Measurements from ENCODE around the gene CTDP1. TPM values are rescaled to one million over a fixed set of nuclear protein-coding genes. Genes with fewer than 3 reads are reported as not detected.

The CTDP1 gene
- polyA plus RNA-seq, 3 donors from 2014 or later, result 6.6 to 20.3 (median 9.3) TPM

DNA sequence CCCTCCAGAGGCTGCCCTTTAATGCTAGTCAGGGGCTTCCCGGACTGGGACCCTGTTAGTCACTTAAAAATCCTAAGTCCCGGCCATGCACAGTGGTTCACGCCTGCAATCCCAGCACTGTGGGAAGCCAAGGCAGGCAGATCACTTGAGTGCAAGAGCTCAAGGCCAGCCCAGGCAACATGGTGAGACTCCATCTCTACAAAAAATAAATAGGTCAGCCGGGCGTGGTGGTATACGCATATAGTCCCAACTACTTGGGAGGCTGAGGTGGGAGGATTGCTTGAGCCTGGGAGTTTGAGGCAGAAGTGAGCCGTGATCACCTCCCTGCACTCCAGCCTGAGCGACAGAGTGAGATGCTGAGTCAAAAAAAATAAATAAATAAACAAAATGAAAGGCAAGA lies 100.9 kb downstream of the CTDP1 start:
- Mint-ChIP-seq H3K36me3 (no peaks in the 10 kb centered on the region), H3K9me3 (peaks cover 0 to 3% (median 0%) of the 10 kb centered on the region in 6 donors), H3K4me1 (no peaks in the 10 kb centered on the region), H3K27ac (no peak overlapping the region), H3K4me3 (no peak overlapping the region), H3K27me3 (ENCODE audit: low read depth in 3 of 3) (peaks cover 2 to 17% (median 7%) of the 10 kb centered on the region in 3 donors)
- no peak for DNase-seq

DNA sequence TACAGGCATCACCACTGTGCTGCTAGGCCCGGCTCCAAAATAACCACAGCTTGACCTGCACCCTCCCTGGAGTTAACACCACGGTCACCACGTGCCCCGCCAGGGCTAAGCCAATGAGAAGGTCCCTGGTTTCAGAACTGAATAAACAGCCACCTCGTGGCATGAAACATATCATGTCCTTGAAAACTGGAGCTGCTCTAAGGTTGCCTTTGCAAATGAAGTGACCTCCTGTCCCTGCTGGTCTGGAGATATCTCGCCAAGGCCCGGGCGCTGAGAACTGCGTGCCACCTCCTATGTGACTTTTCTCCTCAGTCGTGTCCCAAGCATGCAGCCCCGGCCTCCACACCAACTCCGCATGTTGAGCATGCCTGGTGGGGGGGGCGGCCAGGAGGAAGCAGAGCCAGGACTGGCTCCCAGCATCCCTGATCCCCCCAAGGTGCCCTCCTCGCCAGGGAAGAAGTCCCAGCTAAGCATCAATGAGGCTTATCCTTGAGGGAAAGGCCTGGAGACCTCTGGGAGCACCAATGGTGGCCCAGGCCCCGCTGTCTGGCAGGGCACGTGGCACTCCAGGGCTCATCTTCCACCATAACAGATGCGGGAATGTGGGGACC lies 101.8 kb downstream of the CTDP1 start:
- Mint-ChIP-seq H3K4me1 (no peaks in the 10 kb centered on the region), H3K36me3 (no peaks in the 10 kb centered on the region), H3K4me3 (no peak overlapping the region), H3K27me3 (ENCODE audit: low read depth in 3 of 3) (peaks cover 2 to 17% (median 7%) of the 10 kb centered on the region in 3 donors), H3K9me3 (peaks cover 0 to 3% (median 0%) of the 10 kb centered on the region in 6 donors), H3K27ac (no peak overlapping the region)
- no peak for DNase-seq

DNA sequence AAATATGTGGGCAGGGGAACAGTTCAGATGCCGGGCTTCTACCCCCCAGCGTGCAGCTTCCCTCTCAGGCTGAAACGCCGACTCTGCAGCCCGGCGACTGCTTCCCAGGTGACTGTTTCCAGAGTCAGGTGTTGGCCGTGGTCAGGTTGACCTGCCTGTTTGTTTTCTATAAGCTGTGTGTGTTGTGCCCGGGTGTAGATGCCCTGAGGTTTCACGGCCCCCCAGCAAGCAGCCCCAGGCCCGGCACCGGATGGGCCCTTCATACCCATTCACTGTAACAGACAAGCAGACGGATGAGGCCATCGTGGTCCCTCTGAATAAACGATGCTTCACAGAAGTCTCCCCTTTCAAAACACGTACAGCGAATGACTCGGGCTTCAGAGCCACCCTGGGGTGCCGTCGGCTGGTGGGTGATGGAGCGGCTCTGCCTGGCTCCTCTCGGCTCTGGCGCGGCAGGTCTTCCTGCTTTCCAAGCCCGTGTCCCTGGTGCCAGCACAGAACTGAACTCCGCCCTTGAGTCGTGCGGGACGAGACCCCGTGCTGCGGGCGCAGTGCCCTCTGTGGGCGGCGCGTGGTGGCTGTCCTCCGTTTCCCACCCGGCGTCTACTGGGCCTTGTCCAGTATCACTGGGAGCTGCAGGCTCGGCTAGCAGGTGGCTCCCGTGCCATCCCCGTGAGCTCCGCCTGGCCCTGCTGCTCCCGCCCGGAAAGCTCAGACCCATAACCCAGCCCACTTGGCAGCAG lies 103.1 kb downstream of the CTDP1 start:
- Mint-ChIP-seq H3K27ac (no peak overlapping the region), H3K27me3 (ENCODE audit: low read depth in 3 of 3) (peaks cover 2 to 10% (median 7%) of the 10 kb centered on the region in 3 donors), H3K4me3 (no peak overlapping the region), H3K9me3 (no peaks in the 10 kb centered on the region), H3K36me3 (no peaks in the 10 kb centered on the region), H3K4me1 (no peaks in the 10 kb centered on the region)
- no peak for DNase-seq

DNA sequence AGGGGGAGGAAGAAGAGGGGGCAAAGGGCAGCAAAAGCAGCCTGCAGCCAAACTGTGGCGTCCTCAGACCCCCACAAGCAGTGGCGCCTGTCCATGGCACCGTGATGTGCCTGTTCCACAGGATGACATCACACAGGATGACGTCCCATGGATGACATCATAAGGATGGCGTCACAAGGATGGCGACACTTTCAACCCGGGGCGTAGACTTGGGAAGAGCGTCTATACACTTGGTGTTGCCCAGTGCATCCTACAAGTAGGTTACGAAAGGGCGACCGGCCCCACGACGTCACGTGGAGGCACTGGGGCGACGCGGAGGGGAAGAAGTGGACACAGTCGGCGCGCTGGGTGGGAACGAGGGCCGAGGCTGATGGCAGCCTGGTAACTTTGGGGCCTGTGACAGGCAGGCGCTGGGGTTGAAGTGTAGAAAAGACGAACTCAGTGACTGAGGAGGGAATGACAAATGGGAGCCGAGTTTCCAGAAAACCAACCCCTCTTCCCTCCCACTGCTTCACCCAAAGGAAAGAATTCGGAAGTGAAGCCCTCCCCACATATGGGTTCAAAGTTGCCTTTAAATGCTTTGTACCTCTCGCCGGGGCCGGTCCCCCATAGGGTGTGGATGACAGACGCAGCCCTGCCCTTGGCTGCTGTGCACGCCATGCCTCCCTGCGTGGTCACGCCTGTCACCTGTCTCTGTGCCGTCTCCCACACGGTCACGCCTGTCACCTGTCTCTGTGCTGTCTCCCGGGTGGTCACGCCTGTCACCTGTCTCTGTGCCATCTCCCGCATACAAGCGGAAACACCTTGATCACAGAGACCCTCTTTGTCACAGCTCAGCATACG lies 104.7 kb downstream of the CTDP1 start:
- H3K36me3 Mint-ChIP-seq, result no peaks in the 10 kb centered on the region
- no peak overlapping the region for H3K27ac Mint-ChIP-seq
- H3K9me3 Mint-ChIP-seq, result no peaks in the 10 kb centered on the region
- H3K4me3 Mint-ChIP-seq, result no peak overlapping the region
- peaks cover 0 to 10% (median 3%) of the 10 kb centered on the region in 3 donors for H3K27me3 Mint-ChIP-seq (ENCODE audit: low read depth in 3 of 3)
- DNase-seq, result no peak
- H3K4me1 Mint-ChIP-seq, result no peaks in the 10 kb centered on the region

DNA sequence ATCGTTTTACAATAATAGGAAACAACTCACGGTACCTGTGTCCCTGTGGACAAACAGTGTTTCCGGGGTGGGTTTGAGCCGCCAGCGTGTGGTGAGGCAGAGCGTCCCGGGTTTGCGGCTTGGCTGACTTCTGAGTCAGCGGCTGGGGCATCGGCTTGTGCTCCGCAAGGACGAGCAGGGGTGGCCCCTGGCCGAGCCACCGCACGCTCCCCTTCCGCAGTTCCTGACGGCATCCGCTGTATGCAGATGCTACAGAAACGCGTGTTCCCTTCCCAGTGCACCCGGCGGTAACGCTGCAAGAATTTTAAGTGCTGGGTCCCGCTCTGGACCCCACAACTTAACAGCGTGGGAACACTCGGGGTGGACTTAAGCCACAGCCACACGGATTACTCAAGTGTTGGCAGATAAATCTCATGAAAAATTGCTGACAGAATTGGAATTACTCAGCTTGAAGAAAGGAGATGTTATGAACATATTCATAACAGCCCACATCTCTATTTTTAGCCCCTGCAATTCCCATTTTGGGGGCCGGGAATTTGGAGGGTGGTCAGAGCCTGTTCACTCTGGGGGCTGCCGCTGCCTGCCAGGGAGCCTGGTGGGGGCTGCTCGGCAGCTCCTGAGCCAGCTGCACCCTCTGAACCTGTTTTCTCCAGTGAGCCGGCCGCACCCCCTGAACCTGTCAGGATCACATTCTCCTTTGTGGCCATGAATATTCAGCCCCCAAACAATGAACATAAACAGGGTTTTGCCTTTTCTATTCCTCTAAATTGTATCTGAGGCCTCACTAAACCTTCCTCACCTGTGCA lies 105.6 kb downstream of the CTDP1 start:
- no peak for DNase-seq
- Mint-ChIP-seq H3K27ac (no peak overlapping the region), H3K4me3 (no peak overlapping the region), H3K9me3 (no peaks in the 10 kb centered on the region), H3K27me3 (ENCODE audit: low read depth in 3 of 3) (peaks cover under 1 to 11% (median 3%) of the 10 kb centered on the region in 3 donors), H3K4me1 (no peaks in the 10 kb centered on the region), H3K36me3 (no peaks in the 10 kb centered on the region)

DNA sequence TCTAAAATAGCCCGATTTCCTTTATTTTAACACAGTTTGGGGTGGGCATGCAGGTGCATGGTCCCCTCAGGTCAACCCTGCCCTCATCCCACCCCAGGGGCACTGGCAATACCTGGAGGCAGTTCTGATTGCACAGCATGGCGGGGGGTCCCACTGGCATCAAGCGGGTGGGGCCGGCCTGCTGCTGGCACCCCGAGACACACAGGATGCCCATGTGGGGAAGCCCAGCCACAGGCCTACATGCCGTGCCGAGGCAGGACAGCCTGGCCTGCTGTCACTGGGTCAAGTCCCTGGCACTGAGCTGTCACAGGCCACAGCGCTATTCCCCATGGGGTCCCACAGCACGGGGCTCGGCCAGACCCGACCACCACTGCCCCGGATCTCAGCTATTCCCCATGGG lies 106.2 kb downstream of the CTDP1 start:
- no peak overlapping the region for H3K27ac Mint-ChIP-seq

DNA sequence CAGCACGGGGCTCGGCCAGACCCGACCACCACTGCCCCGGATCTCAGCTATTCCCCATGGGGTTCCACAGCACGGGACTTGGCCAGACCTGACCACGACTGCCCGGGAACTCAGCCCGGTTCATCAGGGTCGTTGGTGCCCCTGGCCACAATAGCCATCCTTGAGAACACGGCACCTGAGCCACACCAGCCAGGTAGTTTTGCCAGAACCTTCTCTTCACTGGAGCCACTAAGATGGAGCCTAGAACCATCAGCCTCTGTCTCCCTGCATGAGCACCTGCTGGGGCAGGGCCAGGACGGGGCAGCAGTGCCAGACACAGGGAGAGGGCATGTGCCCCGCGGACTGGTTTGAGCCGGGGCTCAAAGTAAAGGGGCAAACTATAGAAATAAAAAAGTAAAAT lies 106.7 kb downstream of the CTDP1 start:
- DNase-seq, result no peak
- Mint-ChIP-seq H3K27ac (no peak overlapping the region), H3K4me1 (peaks cover 0 to 1% of the 10 kb centered on the region in 2 donors), H3K36me3 (no peaks in the 10 kb centered on the region), H3K27me3 (ENCODE audit: low read depth in 3 of 3) (peaks cover 1 to 8% (median 4%) of the 10 kb centered on the region in 3 donors), H3K9me3 (no peaks in the 10 kb centered on the region), H3K4me3 (no peak overlapping the region)

More for the DNA sequence above, 106.2 kb downstream of the CTDP1 start:
- H3K9me3 Mint-ChIP-seq, result no peaks in the 10 kb centered on the region
- H3K4me1 Mint-ChIP-seq, result no peaks in the 10 kb centered on the region
- peaks cover 1 to 10% (median 2%) of the 10 kb centered on the region in 3 donors for H3K27me3 Mint-ChIP-seq (ENCODE audit: low read depth in 3 of 3)
- no peaks in the 10 kb centered on the region for H3K36me3 Mint-ChIP-seq
- H3K4me3 Mint-ChIP-seq, result no peak overlapping the region
- DNase-seq, result no peak

DNA sequence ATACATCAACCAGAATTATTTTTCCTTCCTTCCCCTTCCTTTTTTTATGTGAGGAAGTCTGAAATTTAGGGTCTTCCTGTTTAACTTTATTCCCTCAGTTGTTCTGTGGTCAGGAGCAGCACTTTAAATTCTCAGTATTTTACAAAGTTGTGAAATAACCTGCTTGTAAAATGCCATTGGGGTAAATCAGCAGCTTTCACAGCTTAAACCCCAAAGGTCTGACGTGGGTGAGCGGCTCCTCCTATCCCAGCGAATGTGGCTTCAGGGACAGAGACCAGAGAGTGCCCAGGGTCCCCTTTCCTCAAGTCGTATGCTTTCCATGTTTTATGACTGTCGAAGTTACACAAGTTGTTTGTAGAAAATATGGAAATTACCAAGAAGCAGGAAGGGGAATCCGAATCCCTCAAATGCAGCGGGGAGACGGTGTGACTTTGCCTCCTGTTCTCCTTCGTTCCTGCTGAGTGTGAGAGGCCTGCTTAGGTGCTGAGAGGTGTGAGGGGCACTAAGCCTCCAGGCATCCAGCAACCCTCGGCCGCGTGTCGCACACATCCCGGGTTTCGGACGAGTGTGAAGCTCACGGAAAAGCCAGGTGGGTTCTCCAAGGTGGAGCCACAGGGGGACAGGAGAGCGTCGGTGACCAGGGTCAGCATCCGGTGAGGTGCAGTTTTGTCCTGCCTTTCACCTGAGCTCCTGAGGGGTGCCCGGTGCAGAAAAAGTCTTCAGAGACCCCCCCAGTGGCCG lies 107.4 kb downstream of the CTDP1 start:
- no peak for DNase-seq
- no peak overlapping the region for H3K27ac Mint-ChIP-seq
- H3K4me3 Mint-ChIP-seq, result no peak overlapping the region
- peaks cover 0 to 7% of the 10 kb centered on the region in 2 donors for H3K4me1 Mint-ChIP-seq
- no peaks in the 10 kb centered on the region for H3K9me3 Mint-ChIP-seq
- peaks cover 8% of the 10 kb centered on the region in 3 donors for H3K27me3 Mint-ChIP-seq (ENCODE audit: low read depth in 3 of 3)
- no peaks in the 10 kb centered on the region for H3K36me3 Mint-ChIP-seq

DNA sequence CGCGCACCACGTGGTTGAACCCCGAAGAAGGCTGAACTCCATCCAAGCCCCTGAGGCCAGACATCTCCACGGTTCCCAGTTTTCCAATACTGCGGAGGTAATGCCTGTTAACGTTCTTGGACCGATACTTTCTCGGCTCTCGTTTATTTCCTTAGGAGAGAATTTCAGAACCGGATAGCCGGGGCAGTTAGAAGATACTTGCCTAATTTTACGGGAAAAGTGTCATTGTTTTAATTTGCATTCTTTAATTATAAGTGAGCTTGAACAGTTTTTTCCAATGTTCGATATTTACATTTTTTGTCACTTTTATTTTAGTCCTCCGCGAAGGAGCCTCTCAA lies 107.9 kb downstream of the CTDP1 start:
- no peak overlapping the region for H3K27ac Mint-ChIP-seq
- DNase-seq, result no peak
- H3K4me3 Mint-ChIP-seq, result no peak overlapping the region
- peaks cover 5 to 11% (median 8%) of the 10 kb centered on the region in 3 donors for H3K27me3 Mint-ChIP-seq (ENCODE audit: low read depth in 3 of 3)
- H3K36me3 Mint-ChIP-seq, result no peaks in the 10 kb centered on the region
- peaks cover 0 to 7% of the 10 kb centered on the region in 2 donors for H3K4me1 Mint-ChIP-seq
- no peaks in the 10 kb centered on the region for H3K9me3 Mint-ChIP-seq

DNA sequence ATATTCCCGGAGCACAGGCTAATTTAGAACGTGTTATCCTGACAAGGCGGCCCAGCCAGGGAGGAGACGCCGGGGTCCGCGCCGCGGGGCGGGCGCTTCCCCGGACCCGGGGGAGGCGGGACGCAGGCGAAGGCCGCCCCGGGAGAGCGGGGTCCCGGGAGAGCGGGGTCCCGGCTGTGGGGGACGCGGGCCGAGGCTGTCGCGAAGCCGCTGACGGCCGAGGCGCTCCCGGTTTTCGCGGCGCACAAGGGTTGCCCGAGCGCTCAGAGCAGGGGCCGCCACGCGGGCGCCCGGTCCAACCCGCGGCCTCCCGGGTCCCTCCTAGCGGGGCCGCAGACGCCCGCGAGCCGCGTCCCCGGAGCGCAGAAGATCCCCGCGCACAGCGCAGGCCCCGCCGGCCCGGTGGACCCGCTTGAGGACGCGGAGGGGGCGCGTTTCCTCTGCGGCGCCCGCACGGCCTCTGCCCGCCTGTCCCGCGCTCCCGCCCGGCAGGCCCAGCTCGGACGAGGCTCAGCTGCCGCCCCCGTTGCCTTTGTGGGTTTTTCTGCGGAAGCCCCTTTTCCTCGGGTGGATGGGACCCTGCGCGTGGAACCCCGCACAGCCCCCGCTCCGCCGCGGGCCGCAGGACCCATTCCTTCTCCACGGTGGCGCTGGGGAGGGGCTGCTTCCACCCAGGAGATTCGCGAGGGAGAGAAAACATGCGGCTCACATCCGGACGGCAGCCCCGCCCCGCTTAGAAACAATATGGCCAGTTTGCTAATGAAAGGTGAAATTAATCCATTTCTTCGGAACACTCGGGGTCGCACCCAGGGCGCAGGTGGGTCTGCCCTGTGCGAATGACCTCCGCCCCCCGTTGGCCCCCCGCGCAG lies 108.5 kb downstream of the CTDP1 start:
- Mint-ChIP-seq H3K36me3 (no peaks in the 10 kb centered on the region), H3K4me1 (peaks cover 0 to 7% of the 10 kb centered on the region in 2 donors), H3K27ac (no peak overlapping the region), H3K9me3 (no peaks in the 10 kb centered on the region), H3K27me3 (ENCODE audit: low read depth in 3 of 3) (peaks cover 5 to 13% (median 11%) of the 10 kb centered on the region in 3 donors), H3K4me3 (no peak overlapping the region)
- DNase-seq, result no peak

DNA sequence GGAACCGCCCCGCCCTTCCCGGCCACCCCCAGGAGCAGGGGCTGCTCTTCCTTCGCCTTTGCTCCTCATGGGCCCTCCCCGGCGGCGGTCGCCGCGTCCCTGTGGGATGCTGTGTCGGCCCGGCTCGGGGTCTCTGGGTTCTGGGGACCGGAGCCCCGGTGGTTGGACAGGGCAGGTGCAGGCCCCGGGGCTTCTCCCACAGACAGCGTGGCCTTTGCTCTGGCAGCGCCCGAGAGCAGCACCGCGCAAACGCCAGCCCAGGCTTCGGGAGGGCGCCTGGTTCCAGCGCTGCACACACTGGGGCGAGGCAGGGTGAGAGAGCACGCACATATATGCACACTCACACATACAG lies 109.1 kb downstream of the CTDP1 start:
- Mint-ChIP-seq H3K4me3 (no peak overlapping the region), H3K36me3 (no peaks in the 10 kb centered on the region), H3K9me3 (no peaks in the 10 kb centered on the region), H3K27me3 (ENCODE audit: low read depth in 3 of 3) (peaks cover 5 to 15% (median 11%) of the 10 kb centered on the region in 3 donors), H3K4me1 (peaks cover 0 to 7% of the 10 kb centered on the region in 2 donors), H3K27ac (no peak overlapping the region)
- DNase-seq, result no peak

DNA sequence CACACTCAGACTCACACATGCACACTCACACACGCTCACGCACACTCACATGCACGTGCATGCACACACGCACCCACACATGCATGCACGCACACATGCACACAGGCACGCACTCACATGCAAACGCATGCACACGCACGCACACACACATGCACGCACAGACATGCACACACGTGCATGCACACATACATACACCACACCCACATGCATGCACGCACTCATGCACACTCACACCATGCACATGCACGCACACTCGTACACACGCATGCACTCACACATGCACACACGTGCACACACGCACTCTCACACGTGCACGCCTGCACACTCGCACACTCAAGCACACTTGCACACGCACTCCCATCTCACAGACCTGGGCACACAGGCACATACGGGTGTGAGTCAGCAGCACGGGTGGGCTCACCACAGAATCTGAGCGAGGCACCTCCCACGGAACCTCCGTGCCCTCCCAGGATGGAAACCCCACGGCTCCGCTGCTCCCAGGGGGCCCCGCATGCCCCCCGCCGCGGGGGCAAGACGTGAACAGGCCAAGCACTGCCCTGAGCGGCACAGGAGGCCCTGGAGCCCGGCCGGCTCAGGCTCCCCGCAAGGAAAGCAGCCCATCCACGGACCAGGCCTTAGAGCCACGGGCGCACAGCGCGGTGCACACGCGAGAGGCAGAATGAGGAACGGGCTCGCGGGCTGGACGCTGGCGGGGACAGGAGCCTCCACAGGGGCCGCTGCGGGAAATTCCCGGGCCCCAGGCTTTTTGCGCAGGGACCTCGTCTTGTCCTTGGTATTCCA lies 109.7 kb downstream of the CTDP1 start:
- H3K27me3 Mint-ChIP-seq (ENCODE audit: low read depth in 3 of 3), result peaks cover 6 to 15% (median 13%) of the 10 kb centered on the region in 3 donors
- peaks cover 0 to 7% of the 10 kb centered on the region in 2 donors for H3K4me1 Mint-ChIP-seq
- DNase-seq, result no peak
- H3K4me3 Mint-ChIP-seq, result no peak overlapping the region
- peaks cover 0 to under 1% (median 0%) of the 10 kb centered on the region in 3 donors for H3K36me3 Mint-ChIP-seq
- H3K9me3 Mint-ChIP-seq, result no peaks in the 10 kb centered on the region
- no peak overlapping the region for H3K27ac Mint-ChIP-seq

All from immature natural killer cell (primary cell).